Gastrocnemius medialis (tissue), 4 donors: ENCODE measurements around the gene OTUD3. TPM values are rescaled to one million over a fixed set of nuclear protein-coding genes. Genes with fewer than 3 reads are reported as not detected.

ENCODE experiments used
- ATAC-seq, 2 donors: fragments of 150-250 bp; one replicate each; pipeline ENCODE4 v1.9.1; 2016
- DNase-seq, 2 donors: peaks; one replicate each; pipeline ENCODE4 v3.0.0-alpha.2; 2019
- H3K27ac ChIP-seq, 4 donors: fragments of 200-600 bp; sonication (generic); 1 replicate in 1 of 4; 2 replicates in 3 of 4; pipeline ENCODE4 v1.5.1; 2016 to 2018; ENCODE audit warnings: mild to moderate bottlenecking in 2 of 4, moderate library complexity in 1 of 4
- H3K27me3 ChIP-seq, 3 donors: fragments of 200-600 bp; sonication (generic) in 2 of 3; 1 replicate in 1 of 3; 2 replicates in 2 of 3; pipeline versions ENCODE4 v1.5.1 to v1.6.0; 2016 to 2019; ENCODE audit warnings: mild to moderate bottlenecking in 1 of 3, moderate library complexity in 1 of 3
- H3K36me3 ChIP-seq, 2 donors: fragments of 200-600 bp; sonication (generic) in 1 of 2; one replicate each; pipeline ENCODE4 v1.5.1; 2017 to 2018
- H3K4me1 ChIP-seq, 2 donors: fragments of 200-600 bp; sonication (generic) in 1 of 2; one replicate each; pipeline ENCODE4 v1.5.1; 2016 to 2017; ENCODE audit warnings: mild to moderate bottlenecking in 2 of 2
- H3K4me3 ChIP-seq, 4 donors: fragments of 200-600 bp; sonication (generic) in 3 of 4; 1 replicate in 1 of 4; 2 replicates in 3 of 4; pipeline ENCODE4 v1.5.1; 2016 to 2019; ENCODE audit warnings: mild to moderate bottlenecking in 2 of 4
- H3K9me3 ChIP-seq, 3 donors: fragments of 200-600 bp; sonication (generic) in 2 of 3; 1 replicate in 1 of 3; 2 replicates in 2 of 3; pipeline ENCODE4 v1.5.1; 2016 to 2019
- POLR2A ChIP-seq, 2 donors: fragments of 450-650 bp; IDR thresholded peaks; one replicate each; pipeline ENCODE4 v1.6.1; 2017; ENCODE audit warnings: antibody characterized with exemption in 2 of 2, mild to moderate bottlenecking in 2 of 2, moderate library complexity in 2 of 2
- in situ Hi-C, 4 donors: fragments of 200-750 bp; cut with MboI; loops; one replicate each; pipeline versions ENCODE4 v1.15.0 to v1.8.0; 2017; ENCODE audit warnings: low sequenced_read_pairs in 4 of 4
- intact Hi-C: fragments of 100-400 bp; cut with DNase I; formaldehyde crosslinking; loops from one replicate; pipeline ENCODE4 v1.15.1; 2023; ENCODE audit warnings: low total_unique reads
- total RNA-seq, 4 donors: library from RNA; depleted of rRNA; stranded (reverse); fragments of >200 nt; gene quantifications; one replicate each; pipeline versions ENCODE4 v1.1.0 to v1.2.3, GENCODE V29; 2016
- TF ChIP-seq, protein P1 (sequence below), 5 experiments: fragments of 450-650 bp in 3 of 5; fragments of 200-600 bp in 2 of 5; sonication (generic) in 2 of 5; IDR thresholded peaks in 4 of 5; conservative IDR thresholded peaks in 1 of 5; 1 replicate in 4 of 5; 2 replicates in 1 of 5; pipeline ENCODE4 v1.5.1; 2016 to 2019; ENCODE audit warnings: antibody characterized with exemption in 5 of 5, mild to moderate bottlenecking in 3 of 5, moderate library complexity in 3 of 5

Gene OTUD3
- total RNA-seq, 4 donors from 2014 or later: 3.3 to 7.9 (median 4.4) TPM

DNA sequence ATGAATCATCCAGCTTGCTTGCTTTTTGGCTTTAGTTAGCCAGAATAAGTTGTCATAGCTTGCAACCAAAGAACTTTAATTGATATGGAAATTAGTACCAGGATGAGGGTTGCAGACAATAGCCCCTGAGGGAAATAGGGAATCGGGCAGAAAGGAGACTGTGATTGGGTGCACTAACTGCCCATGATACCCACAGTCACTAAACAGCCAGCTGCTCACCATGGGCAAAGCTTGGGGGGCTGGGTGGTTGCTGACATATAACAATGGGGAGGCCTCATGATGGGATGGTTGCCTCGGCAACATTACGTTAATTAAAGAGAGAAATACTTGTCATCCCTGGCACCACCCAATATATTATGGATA, 59.0 kb downstream of the OTUD3 start:
- no peak for ATAC-seq
- H3K27me3 ChIP-seq: no peaks in the 10 kb centered on the region
- TF ChIP-seq, protein P1, sequence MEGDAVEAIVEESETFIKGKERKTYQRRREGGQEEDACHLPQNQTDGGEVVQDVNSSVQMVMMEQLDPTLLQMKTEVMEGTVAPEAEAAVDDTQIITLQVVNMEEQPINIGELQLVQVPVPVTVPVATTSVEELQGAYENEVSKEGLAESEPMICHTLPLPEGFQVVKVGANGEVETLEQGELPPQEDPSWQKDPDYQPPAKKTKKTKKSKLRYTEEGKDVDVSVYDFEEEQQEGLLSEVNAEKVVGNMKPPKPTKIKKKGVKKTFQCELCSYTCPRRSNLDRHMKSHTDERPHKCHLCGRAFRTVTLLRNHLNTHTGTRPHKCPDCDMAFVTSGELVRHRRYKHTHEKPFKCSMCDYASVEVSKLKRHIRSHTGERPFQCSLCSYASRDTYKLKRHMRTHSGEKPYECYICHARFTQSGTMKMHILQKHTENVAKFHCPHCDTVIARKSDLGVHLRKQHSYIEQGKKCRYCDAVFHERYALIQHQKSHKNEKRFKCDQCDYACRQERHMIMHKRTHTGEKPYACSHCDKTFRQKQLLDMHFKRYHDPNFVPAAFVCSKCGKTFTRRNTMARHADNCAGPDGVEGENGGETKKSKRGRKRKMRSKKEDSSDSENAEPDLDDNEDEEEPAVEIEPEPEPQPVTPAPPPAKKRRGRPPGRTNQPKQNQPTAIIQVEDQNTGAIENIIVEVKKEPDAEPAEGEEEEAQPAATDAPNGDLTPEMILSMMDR (IDR thresholded peaks at IDR 0.05 in 4 of 5, conservative IDR thresholded peaks at IDR 0.05 in 1 of 5): no peak
- TF ChIP-seq POLR2A (IDR thresholded peaks at IDR 0.05): no peak
- H3K27ac ChIP-seq: no peak overlapping the region
- no peaks in the 10 kb centered on the region for H3K4me1 ChIP-seq
- no peak for DNase-seq
- in situ Hi-C loops: no loop called here
- H3K4me3 ChIP-seq: no peak overlapping the region
- intact Hi-C loops: no loop called here
- no peaks in the 10 kb centered on the region for H3K36me3 ChIP-seq
- H3K9me3 ChIP-seq: no peaks in the 10 kb centered on the region

DNA sequence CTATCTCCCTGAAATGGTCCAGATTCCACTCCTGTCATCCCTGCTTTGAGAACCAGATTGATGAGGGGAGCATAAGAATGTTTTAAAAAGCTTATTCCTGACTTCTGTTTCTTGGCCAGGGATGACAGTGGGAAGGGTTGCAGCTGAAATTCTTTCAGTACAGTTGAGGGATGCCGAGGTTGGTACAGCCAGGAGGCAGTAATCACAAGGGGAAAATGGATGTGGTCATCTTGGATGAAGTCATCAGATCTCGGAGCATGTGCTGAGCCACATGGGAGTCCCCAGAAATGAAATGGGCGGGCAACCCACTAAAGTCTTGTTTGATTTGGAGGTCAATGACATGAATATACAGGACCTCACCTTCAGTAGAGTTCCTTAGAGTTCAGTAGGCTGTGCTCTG, 59.9 kb downstream of the OTUD3 start:
- Histone ChIP-seq H3K27ac (no peak overlapping the region), H3K4me3 (no peak overlapping the region), H3K9me3 (no peaks in the 10 kb centered on the region), H3K4me1 (no peaks in the 10 kb centered on the region), H3K27me3 (no peaks in the 10 kb centered on the region), H3K36me3 (no peaks in the 10 kb centered on the region)
- TF ChIP-seq, protein P1 (IDR thresholded peaks at IDR 0.05 in 4 of 5, conservative IDR thresholded peaks at IDR 0.05 in 1 of 5): no peak
- no peak for TF ChIP-seq POLR2A (IDR thresholded peaks at IDR 0.05)
- in situ Hi-C loops: no loop called here
- DNase-seq (no peak), ATAC-seq (no peak)
- intact Hi-C loops: no loop called here

DNA sequence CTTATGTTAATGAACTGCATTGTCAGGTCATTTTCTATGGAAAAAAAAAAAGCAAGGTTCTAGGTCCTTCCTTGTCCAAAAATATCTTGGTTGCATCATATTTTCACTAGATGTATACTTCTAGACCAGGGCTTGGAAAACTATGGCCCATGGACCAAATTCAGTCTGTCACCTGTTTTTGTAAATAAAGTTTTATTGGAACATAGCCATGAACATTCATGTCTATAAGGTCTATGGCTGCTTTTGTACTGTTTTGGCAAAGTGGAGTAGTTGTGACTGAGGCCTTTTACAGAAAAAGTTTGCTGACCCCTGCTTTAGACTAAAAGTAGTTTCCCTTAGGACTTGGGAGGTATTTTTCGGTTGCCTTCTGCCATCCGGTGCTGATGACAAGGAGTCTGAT, 60.5 kb downstream of the OTUD3 start:
- Histone ChIP-seq H3K4me1 (no peaks in the 10 kb centered on the region), H3K9me3 (no peaks in the 10 kb centered on the region), H3K27ac (no peak overlapping the region), H3K27me3 (no peaks in the 10 kb centered on the region), H3K4me3 (no peak overlapping the region), H3K36me3 (no peaks in the 10 kb centered on the region)
- in situ Hi-C loops (no loop called here), intact Hi-C loops (no loop called here)
- ATAC-seq (no peak), DNase-seq (no peak)
- TF ChIP-seq POLR2A (IDR thresholded peaks at IDR 0.05): no peak
- TF ChIP-seq, protein P1 (IDR thresholded peaks at IDR 0.05 in 4 of 5, conservative IDR thresholded peaks at IDR 0.05 in 1 of 5): no peak

- Histone ChIP-seq H3K4me3 (no peak overlapping the region), H3K9me3 (no peaks in the 10 kb centered on the region), H3K27ac (no peak overlapping the region), H3K36me3 (no peaks in the 10 kb centered on the region), H3K4me1 (no peaks in the 10 kb centered on the region), H3K27me3 (peaks cover 0 to 6% (median 2%) of the 10 kb centered on the region in 3 donors)
- TF ChIP-seq, protein P1 (IDR thresholded peaks at IDR 0.05 in 4 of 5, conservative IDR thresholded peaks at IDR 0.05 in 1 of 5): no peak
- TF ChIP-seq POLR2A (IDR thresholded peaks at IDR 0.05): no peak
- intact Hi-C loops: no loop called here
- DNase-seq (no peak), ATAC-seq (no peak)
- in situ Hi-C loops: no loop called here
Measured at GRCh38 chr1:19945914-19946313, 63.7 kb downstream of the OTUD3 start.

DNA sequence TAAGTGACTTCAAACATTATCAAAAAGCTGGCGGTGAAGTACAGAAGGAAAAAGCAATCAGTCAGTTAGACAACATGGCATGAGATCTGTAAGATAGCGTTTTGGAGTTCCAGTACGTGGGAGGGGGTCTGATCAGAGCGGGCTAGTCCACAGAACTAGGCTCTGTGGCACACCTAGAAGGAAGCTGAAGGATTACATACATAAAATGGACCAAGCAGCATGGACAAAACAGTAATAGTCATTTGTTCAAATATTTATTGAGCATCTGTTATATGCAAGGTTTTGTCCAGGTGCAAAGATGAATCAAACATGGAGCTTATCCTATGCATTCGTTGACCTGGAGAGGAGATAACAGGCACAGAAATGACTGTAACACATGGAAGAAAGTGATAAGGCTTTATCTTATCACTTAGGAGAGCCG, 64.1 kb downstream of the OTUD3 start:
- Histone ChIP-seq H3K4me1 (no peaks in the 10 kb centered on the region), H3K9me3 (no peaks in the 10 kb centered on the region), H3K27ac (no peak overlapping the region), H3K4me3 (no peak overlapping the region), H3K36me3 (no peaks in the 10 kb centered on the region), H3K27me3 (peaks cover 0 to 6% (median 2%) of the 10 kb centered on the region in 3 donors)
- ATAC-seq: no peak
- TF ChIP-seq POLR2A (IDR thresholded peaks at IDR 0.05): no peak
- TF ChIP-seq, protein P1 (IDR thresholded peaks at IDR 0.05 in 4 of 5, conservative IDR thresholded peaks at IDR 0.05 in 1 of 5): no peak
- intact Hi-C loops (no loop called here), in situ Hi-C loops (no loop called here)
- DNase-seq: no peak
